Central memory CD8-positive, alpha-beta T cell (primary cell): ENCODE data around the gene EIF4B.

ENCODE experiments used
- ATAC-seq: fragments of 150-1000 bp; cut with Tn5 transposase; replicated peaks from 2 replicates; pipeline ENCODE4 v1.10.0; 2022; ENCODE audit warnings: mild to moderate bottlenecking, moderate FRiP score, moderate number of reproducible peaks; ENCODE audit not compliant: poor library complexity, severe bottlenecking; ENCODE audit errors: extremely low read depth
- DNase-seq, 2 donors: peaks; one replicate each; pipeline ENCODE4 v3.0.0; 2021; ENCODE audit warnings: low spot score in 2 of 2
- H3K27ac Mint-ChIP-seq: one replicate; pipeline ENCODE4 v1.8.0; 2022; ENCODE audit warnings: low read depth, mild to moderate bottlenecking, moderate library complexity, mixed read lengths
- H3K27me3 Mint-ChIP-seq: one replicate; pipeline ENCODE4 v1.8.0; 2022; ENCODE audit warnings: mixed read lengths
- H3K36me3 Mint-ChIP-seq: one replicate; pipeline ENCODE4 v1.8.0; 2022; ENCODE audit warnings: mild to moderate bottlenecking, moderate library complexity, mixed read lengths; ENCODE audit not compliant: insufficient read depth
- H3K4me1 Mint-ChIP-seq: one replicate; pipeline ENCODE4 v1.8.0; 2022; ENCODE audit warnings: mixed read lengths
- H3K4me3 Mint-ChIP-seq: one replicate; pipeline ENCODE4 v1.8.0; 2022; ENCODE audit warnings: mild to moderate bottlenecking, moderate library complexity, mixed read lengths
- H3K9me3 Mint-ChIP-seq: one replicate; pipeline ENCODE4 v1.8.0; 2022; ENCODE audit warnings: mixed read lengths

EIF4B gene

GRCh38 chr12:53042607-53043454 lies 36.6 kb downstream of the EIF4B start:
- peaks cover 37% of the 10 kb centered on the region for H3K36me3 Mint-ChIP-seq
- H3K27ac Mint-ChIP-seq = no peak overlapping the region
- H3K4me1 Mint-ChIP-seq = peaks cover 25% of the 10 kb centered on the region
- H3K9me3 Mint-ChIP-seq = no peaks in the 10 kb centered on the region
- H3K4me3 Mint-ChIP-seq = no peak overlapping the region
- DNase-seq (no peak), ATAC-seq (no peak)
- H3K27me3 Mint-ChIP-seq = no peaks in the 10 kb centered on the region

GRCh38 chr12:53044052-53044581 lies 37.9 kb downstream of the EIF4B start:
- H3K27me3 Mint-ChIP-seq = no peaks in the 10 kb centered on the region
- ATAC-seq (no peak), DNase-seq (no peak)
- peaks cover 28% of the 10 kb centered on the region for H3K36me3 Mint-ChIP-seq
- H3K4me1 Mint-ChIP-seq = peaks cover 12% of the 10 kb centered on the region
- H3K27ac Mint-ChIP-seq = no peak overlapping the region
- no peak overlapping the region for H3K4me3 Mint-ChIP-seq
- H3K9me3 Mint-ChIP-seq = no peaks in the 10 kb centered on the region

DNA sequence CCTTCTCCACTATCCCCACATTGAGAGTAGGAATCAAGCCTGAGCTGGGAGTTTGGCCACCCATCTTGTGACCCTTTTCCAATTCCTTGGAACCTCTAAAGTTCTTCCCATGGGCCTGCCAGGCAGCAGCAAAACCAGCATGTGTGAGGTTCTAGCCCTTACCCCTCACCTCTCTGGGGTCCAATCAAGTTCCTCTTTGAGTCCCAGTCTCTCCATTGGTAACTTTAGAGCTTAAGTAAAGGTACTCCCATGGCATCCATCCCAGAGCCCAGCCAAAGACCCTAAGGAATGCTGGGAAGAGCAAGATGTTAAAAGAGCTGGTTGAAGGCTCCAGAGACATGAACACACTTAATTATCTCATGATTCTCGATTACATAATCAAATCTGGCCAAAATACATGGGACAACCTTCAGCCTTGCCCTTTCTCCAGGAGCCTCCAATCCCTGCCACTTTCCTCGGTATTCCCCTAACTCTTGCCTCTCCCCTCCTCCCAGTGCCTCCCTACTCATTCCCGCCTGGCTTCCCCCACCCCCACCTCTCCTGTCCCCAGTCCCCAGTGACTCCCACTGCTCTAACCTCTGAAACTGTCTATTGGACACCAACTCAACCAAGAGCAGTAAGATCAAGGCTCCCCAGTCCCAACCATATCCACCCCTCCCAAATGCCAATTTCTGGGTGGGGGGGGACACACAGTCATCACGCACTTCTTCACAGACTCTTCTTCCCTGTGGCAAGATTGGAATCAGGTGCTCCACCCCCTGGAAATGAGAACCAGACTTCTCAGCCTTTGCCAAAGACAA lies 38.8 kb downstream of the EIF4B start:
- ATAC-seq (no peak), DNase-seq (no peak)
- no peaks in the 10 kb centered on the region for H3K27me3 Mint-ChIP-seq
- peak overlapping the region; percentile 91 for H3K4me3 Mint-ChIP-seq
- no peak overlapping the region for H3K27ac Mint-ChIP-seq
- peaks cover 21% of the 10 kb centered on the region for H3K36me3 Mint-ChIP-seq
- H3K4me1 Mint-ChIP-seq = peaks cover 11% of the 10 kb centered on the region
- H3K9me3 Mint-ChIP-seq = no peaks in the 10 kb centered on the region

GRCh38 chr12:53045696-53046045 lies 39.4 kb downstream of the EIF4B start:
- Mint-ChIP-seq H3K4me1 (peaks cover 11% of the 10 kb centered on the region), H3K36me3 (peaks cover 16% of the 10 kb centered on the region), H3K27me3 (no peaks in the 10 kb centered on the region), H3K9me3 (no peaks in the 10 kb centered on the region), H3K4me3 (peak overlapping the region; percentile 91), H3K27ac (no peak overlapping the region)
- DNase-seq = no peak
- ATAC-seq = no peak

- H3K27me3 Mint-ChIP-seq = no peaks in the 10 kb centered on the region
- DNase-seq (no peak), ATAC-seq (peak; percentile 25)
- no peaks in the 10 kb centered on the region for H3K9me3 Mint-ChIP-seq
- peaks cover 13% of the 10 kb centered on the region for H3K36me3 Mint-ChIP-seq
- H3K4me3 Mint-ChIP-seq = peak overlapping the region; percentile 91
- peaks cover 11% of the 10 kb centered on the region for H3K4me1 Mint-ChIP-seq
- peak overlapping the region; percentile 82 for H3K27ac Mint-ChIP-seq
Observed at GRCh38 chr12:53046655-53047220, 40.5 kb downstream of the EIF4B start.

GRCh38 chr12:53047221-53048032 lies 41.2 kb downstream of the EIF4B start:
- DNase-seq (peak; percentile 46 to 52), ATAC-seq (peak; percentile 76)
- peaks cover 10% of the 10 kb centered on the region for H3K36me3 Mint-ChIP-seq
- peak overlapping the region; percentile 82 for H3K27ac Mint-ChIP-seq
- peak overlapping the region; percentile 91 for H3K4me3 Mint-ChIP-seq
- H3K27me3 Mint-ChIP-seq = no peaks in the 10 kb centered on the region
- H3K9me3 Mint-ChIP-seq = no peaks in the 10 kb centered on the region
- H3K4me1 Mint-ChIP-seq = peaks cover 11% of the 10 kb centered on the region

DNA sequence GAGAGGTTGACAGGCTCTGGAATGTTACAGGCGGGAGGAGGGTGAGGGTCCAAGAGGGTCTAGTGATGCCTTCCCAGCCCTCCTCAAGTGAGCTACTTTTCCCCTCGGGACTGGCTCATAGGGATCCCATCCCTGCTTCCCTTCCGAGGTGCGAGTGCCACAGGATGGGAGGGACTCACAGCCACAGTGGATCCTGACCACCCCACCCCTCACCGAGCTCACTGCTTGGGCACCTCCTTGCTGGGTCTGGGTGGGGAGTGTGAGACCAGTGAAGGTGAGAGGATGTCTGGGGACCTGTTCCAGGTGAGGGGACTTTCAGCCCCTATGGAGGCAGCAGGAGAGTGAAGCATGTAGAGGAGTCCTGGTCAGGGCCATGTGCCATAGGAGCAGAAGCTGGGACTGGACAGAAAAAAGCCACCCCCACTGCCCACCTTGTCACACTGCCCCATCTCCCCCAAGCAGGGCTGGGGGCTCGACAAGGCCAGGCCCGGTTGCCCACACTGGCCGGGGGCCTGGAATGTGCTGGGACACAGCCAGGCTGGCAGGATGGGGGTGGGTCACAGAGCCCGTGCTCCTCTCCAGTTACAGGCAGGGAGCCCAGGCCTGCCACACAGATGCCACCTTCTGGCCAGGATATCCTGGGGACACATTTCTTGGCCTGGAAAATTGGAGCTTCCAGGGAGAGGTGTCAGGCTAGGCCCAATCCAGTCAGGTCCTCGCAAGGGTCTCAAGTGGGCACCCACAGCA lies 42.0 kb downstream of the EIF4B start:
- Mint-ChIP-seq H3K27ac (no peak overlapping the region), H3K27me3 (no peaks in the 10 kb centered on the region), H3K4me3 (peak overlapping the region; percentile 70), H3K4me1 (peaks cover 11% of the 10 kb centered on the region), H3K36me3 (peaks cover 7% of the 10 kb centered on the region), H3K9me3 (no peaks in the 10 kb centered on the region)
- ATAC-seq (no peak), DNase-seq (no peak)

- peaks cover 18% of the 10 kb centered on the region for H3K4me1 Mint-ChIP-seq
Observed at GRCh38 chr12:53048780-53049401, 42.6 kb downstream of the EIF4B start.

GRCh38 chr12:53049571-53050318 lies 43.5 kb downstream of the EIF4B start, which contains the start of gene TNS2:
TNS2 (plus strand) TSS chr12:53050065; CDS start chr12:53050186, 121 bp downstream.
- peaks cover 23% of the 10 kb centered on the region for H3K4me1 Mint-ChIP-seq
- no peaks in the 10 kb centered on the region for H3K9me3 Mint-ChIP-seq
- no peaks in the 10 kb centered on the region for H3K27me3 Mint-ChIP-seq
- peak within 1 kb of the TSS; percentile 8 for H3K27ac Mint-ChIP-seq
- peaks cover 12% of the 10 kb centered on the region for H3K36me3 Mint-ChIP-seq
- ATAC-seq (no peak), DNase-seq (no peak)
- H3K4me3 Mint-ChIP-seq = no peak within 1 kb of the TSS

More at GRCh38 chr12:53048780-53049401, 42.6 kb downstream of the EIF4B start:
- Mint-ChIP-seq H3K9me3 (no peaks in the 10 kb centered on the region), H3K27me3 (no peaks in the 10 kb centered on the region), H3K36me3 (peaks cover 8% of the 10 kb centered on the region), H3K4me3 (no peak overlapping the region), H3K27ac (no peak overlapping the region)
- DNase-seq = no peak
- no peak for ATAC-seq

GRCh38 chr12:53050426-53051057 lies 44.3 kb downstream of the EIF4B start:
- DNase-seq (no peak), ATAC-seq (no peak)
- H3K9me3 Mint-ChIP-seq = no peaks in the 10 kb centered on the region
- no peak overlapping the region for H3K4me3 Mint-ChIP-seq
- peaks cover 26% of the 10 kb centered on the region for H3K4me1 Mint-ChIP-seq
- H3K27me3 Mint-ChIP-seq = no peaks in the 10 kb centered on the region
- peak overlapping the region; percentile 8 for H3K27ac Mint-ChIP-seq
- peaks cover 12% of the 10 kb centered on the region for H3K36me3 Mint-ChIP-seq
